Chondrocyte (in vitro differentiated cells): ENCODE measurements around the gene ARHGAP44. TPM values are rescaled to one million over a fixed set of nuclear protein-coding genes. Genes with fewer than 3 reads are reported as not detected.

ENCODE experiments used
- DNase-seq: peaks from one replicate; pipeline ENCODE4 v3.0.0; 2021; ENCODE audit warnings: mixed read lengths, low spot score
- H3K27ac Mint-ChIP-seq: one replicate; pipeline ENCODE4 v1.8.0; 2021; ENCODE audit warnings: mild to moderate bottlenecking, moderate library complexity, mixed read lengths; ENCODE audit not compliant: unreplicated experiment
- H3K27me3 Mint-ChIP-seq: 2 replicates; pipeline ENCODE4 v1.8.0; 2021; ENCODE audit warnings: low read depth, mixed read lengths
- H3K36me3 Mint-ChIP-seq: 2 replicates; pipeline ENCODE4 v1.8.0; 2021; ENCODE audit warnings: low read depth, mixed read lengths
- H3K4me1 Mint-ChIP-seq: 2 replicates; pipeline ENCODE4 v1.8.0; 2021; ENCODE audit warnings: low read depth, mild to moderate bottlenecking, mixed read lengths
- H3K4me3 Mint-ChIP-seq: one replicate; pipeline ENCODE4 v1.8.0; 2021; ENCODE audit warnings: mild to moderate bottlenecking, moderate library complexity, mixed read lengths; ENCODE audit not compliant: unreplicated experiment
- H3K9me3 Mint-ChIP-seq: 2 replicates; pipeline ENCODE4 v1.8.0; 2021; ENCODE audit warnings: low read depth, mixed read lengths
- CTCF ChIP-seq: fragments of 200-600 bp; sonication (generic); IDR thresholded peaks from 2 replicates; pipeline ENCODE4 v1.5.0; 2021; ENCODE audit warnings: antibody characterized with exemption, mild to moderate bottlenecking, moderate library complexity
- microRNA-seq: library from miRNA; unstranded; fragments of <30 nt; microRNA quantifications from one replicate; pipeline ENCODE4 v1.2.0, GENCODE V29; 2020; ENCODE audit warnings: borderline number of aligned reads
- total RNA-seq: library from RNA; stranded (reverse); gene quantifications from 3 replicates; pipeline ENCODE4 v1.2.1, GENCODE V29; 2021

ARHGAP44 gene
- total RNA-seq, 1 donor from 2014 or later = 5.7 TPM

GRCh38 chr17:13038931-13039665 is 249.8 kb downstream of the ARHGAP44 start:
- Mint-ChIP-seq H3K27me3 (peaks cover 3% of the 10 kb centered on the region), H3K4me1 (no peaks in the 10 kb centered on the region), H3K27ac (no peak overlapping the region), H3K36me3 (peaks cover 3% of the 10 kb centered on the region), H3K9me3 (peaks cover 19% of the 10 kb centered on the region), H3K4me3 (no peak overlapping the region)
- TF ChIP-seq CTCF = no peak
- DNase-seq = no peak

Small RNA genes lying within 50 kb of the gene (microRNA-seq; reads per million reads assigned to microRNA genes)
- gene MIR1269B = not detected

Other genes starting within 250 kb of the ARHGAP44 start
- gene MYOCD, start 123.6 kb upstream of the ARHGAP44 start, total RNA-seq = 0.73 to 12.9 TPM (median 11.9 TPM) in 3 replicates
- gene ELAC2, start 228.5 kb downstream of the ARHGAP44 start, total RNA-seq = 43.1 to 60.7 TPM (median 44.7 TPM) in 3 replicates